HG03442 (cell line): Measurements from ENCODE around the gene SLAMF9.
A peak's percentile ranks its signal among the peaks of the same experiment; 100 is the strongest.
"Not testable (repeated sequence)": the region's sequence is repeated elsewhere in the genome, so short reads cannot be mapped to it uniquely, and the experiment has no call there.

Source experiments
- ATAC-seq: cut with Tn5 transposase; IDR thresholded peaks from one replicate; pipeline ENCODE4 v1.9.1; 2021; ENCODE audit warnings: mild to moderate bottlenecking, moderate library complexity; ENCODE audit not compliant: unreplicated experiment

The SLAMF9 gene

DNA sequence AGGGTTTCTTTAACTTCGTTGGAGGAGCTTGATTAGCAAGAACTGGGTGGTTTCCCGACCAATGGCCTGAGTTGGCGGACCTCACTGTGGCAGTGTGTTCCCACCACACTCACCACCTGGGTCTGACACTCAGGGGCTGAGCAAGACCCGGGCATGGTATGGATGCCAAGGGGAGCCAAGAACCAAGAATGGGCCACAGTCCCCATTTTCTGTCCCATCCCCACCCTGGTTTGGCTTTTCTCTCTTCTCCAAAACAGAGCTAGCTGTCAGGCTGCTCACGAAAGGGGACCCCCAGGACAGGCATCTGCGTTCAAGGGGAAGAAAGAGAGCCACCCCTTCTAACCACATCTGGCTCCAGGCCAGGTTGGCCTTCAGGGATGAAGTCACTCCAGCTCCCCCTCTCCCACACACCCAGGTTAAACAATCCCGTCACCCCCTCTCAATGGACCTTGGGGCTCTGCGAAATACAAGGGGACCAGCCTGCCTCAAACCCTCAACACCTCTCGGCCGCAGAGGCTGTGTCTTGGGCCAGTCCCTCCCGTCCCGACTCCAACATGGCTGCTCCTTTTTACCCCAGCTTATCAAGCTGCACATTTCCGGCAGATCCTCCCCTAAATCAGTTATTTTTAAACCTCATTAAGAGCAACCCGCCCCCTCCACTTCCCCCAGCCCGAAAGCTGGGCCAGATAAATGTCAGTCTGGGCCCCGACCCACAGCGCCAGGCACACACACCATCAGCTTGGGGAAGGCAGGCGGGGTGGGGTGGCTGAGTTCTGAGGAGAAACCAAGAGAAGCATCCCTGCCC, 32.1 kb downstream of the SLAMF9 start:
- ATAC-seq = no peak

DNA sequence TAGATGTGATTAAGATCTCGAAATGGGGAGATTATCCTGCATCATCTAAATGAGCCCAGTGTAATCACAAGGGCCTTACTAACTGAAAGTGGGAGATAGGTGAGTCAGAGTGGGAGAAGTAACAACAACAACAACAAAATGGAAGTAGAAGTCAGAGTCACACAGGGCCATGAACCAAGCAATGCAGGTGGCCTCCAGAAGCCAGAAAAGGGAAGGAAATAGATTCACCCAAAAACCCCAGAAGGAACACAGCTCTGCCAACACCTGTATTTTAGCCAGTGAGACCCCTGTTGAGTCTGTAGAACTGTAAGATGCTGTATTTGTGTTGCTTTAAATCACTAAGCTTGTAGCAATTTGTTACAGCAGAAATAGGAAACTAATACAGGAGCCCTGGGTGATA, 32.8 kb downstream of the SLAMF9 start:
- ATAC-seq = peak; percentile 30

GRCh38 chr1:159920651-159921050, 33.4 kb downstream of the SLAMF9 start:
- no peak for ATAC-seq

- no peak for ATAC-seq
Measured at GRCh38 chr1:159920202-159920601, 33.8 kb downstream of the SLAMF9 start.

DNA sequence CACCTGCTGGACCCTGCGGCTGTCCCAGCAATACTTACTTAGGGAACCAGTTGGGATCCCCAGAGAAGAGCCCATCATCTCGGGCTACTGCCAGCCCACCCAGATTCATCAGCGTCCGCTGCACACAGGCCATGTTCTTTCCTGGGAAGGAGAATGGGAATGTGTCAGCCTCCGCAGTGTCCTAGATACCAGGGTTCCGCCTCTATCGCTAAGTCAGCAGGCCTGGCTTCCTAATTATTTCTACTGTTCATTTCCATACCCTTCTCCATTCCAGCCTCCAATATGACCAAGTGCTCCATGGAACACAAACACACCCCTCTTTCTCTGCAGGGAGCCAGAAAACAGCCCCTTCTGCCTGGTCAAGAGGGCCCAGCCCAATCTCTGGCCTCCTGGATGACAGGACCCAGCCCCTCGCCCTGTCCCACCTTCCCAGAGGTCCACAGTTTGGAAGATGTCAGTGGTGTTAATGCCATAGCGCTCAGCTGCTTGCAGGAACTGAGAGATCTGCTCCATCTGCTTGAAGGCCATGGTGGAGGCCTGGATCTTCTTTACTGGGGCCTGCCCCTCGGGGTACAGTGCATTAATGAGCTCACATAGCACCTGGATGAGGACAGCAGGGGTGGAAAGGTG, 34.7 kb downstream of the SLAMF9 start:
- ATAC-seq = no peak

DNA sequence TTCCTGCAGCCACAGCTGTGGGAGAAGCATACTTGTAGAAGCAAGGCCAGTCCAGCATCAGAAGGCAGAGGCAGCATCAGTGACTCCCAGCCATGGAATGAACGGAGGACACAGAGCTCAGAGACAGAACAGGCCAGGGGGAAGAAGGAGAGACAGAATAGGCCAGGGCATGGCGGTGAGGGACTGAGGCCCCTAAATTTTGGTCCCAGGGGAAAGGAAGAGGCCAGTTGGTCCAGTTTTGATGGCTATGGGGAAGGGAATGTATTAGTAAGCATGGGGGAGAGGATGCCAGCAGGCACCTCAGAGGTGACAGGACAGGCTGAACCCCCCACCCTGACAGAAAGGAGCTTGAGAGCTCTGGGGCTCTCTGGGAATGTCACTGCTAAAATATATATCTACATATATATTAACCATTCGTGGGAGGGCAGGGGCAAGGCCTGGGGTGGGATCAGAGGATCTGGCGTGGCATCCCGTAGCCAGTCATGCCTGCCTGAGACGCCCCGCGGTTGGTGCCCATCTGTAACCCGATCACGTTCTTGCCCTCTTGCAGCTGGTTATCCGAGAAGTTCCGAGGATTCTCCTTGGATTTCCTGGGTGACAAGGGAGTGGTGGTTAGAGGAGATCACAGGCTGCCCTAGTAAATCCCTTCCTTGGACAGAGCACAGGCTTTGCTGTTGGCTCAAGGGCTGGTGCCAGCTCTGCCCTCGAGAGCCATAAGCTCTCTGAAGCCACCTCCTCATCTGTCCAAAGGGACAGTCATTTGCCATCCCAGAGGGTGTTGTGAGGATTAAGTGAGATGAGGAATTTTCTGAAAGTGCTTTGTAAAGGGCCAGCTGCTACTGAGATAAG, 35.5 kb downstream of the SLAMF9 start:
- ATAC-seq = no peak

DNA sequence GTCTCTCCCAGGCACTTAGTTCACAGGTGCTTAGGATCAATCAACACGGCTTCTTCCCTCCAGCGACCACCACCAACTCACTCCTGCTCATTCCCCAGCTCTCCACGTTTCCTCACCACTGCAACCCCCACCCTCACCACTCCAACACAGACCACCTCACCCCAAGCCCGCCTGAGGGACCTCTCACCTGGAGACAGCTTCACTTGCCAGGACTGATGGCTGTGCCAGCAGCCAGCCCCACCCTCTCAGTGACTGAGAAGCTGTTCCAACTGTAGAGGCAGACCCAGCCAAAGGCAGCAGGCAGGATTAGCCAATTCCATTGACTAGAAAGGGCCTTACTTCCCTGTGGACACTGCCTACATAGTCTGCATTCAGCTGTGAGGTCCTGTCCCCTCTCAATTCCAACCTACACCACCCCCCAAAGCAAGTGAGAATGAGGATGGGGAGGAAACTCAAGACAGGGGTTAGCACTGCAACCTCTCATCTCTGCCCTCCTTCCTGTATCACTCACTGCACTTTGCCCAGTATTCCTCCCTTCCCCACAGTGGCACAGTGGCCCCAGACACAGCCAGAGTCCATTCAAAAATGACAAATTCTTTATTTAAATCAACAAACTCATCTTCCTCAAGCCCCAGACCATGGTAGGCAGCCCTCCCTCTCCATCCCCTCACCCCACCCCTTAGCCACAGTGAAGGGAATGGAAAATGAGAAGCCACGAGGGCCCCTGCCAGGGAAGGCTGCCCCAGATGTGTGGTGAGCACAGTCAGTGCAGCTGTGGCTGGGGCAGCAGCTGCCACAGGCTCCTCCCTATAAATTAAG, 36.3 kb downstream of the SLAMF9 start:
- ATAC-seq = no peak

DNA sequence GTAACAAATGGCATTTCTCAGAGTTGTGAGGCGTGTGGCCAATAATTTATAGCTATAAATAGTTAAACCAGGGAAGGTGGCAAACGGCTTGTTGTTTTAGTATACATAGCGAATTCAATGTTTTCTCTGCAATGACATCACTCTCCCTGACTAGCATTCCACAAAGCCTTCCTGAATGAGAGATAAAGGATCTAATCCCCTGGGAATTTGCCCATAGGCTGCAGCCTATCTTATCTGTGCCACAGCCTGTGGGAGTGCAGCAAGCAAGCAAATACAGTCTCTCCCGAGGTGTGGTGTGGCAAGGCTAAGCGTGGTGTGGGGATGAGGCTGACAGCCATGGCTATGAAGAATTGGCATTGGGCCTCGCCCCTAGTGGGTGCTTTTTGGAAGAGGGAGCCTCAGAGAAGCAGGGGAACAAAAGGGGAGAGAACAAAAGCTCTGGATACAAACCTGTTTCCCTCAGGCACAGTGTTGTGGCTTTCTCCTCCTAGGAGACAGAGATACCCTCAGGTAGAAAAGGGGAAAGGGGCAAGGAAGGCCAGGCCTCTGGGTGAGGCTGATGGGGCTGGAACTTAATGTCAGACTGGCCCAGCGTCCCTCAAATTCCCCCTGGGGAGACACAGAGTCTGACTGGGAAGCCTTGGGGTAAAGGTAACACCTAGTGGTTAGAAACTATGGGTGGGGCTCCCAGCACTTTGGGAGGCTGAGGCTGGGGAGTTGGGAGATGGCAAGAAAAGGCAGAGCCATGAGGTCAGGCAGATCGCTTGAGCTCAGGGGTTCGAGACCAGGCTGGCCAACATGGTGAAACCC, 37.6 kb downstream of the SLAMF9 start:
- no peak for ATAC-seq

- no peak for ATAC-seq
Measured at GRCh38 chr1:159915571-159916241, 38.3 kb downstream of the SLAMF9 start.

DNA sequence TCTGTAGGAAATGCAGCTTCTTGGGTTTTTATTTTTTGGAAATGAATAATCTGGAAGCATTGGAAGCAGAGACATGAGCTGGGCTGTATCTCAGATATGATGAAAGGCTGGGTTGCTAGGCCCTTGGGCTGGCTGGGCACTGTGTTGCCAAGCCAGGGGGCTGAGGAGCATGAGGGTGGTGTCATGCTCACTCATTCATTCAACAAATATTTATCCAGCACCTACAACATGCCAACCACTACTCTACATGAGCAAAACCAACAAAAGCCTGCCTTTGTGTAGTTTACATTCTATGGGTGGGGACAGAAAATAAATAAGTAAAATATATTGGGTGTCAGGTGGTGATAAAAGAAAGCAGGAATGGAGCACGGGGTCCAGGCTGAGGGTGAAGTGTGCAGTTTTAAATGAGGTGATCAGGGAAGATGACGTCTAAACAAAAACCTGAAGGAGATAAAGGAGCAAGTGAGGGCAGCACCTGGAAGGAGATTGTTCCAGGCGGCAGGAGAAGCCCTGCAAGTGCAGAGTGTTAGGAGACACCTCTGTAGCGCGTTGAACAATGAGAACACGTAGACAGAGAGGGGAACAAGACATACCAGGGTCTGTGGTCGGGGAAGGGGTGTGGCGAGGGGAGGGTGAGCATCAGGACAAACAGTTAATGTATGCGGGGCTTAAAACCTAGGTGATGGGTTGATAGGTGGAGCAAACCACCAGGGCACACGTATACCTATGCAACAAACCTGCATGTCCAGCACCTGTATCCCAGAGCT, 39.6 kb downstream of the SLAMF9 start:
- no peak for ATAC-seq

GRCh38 chr1:159913451-159914192, 40.4 kb downstream of the SLAMF9 start:
- ATAC-seq = no peak

DNA sequence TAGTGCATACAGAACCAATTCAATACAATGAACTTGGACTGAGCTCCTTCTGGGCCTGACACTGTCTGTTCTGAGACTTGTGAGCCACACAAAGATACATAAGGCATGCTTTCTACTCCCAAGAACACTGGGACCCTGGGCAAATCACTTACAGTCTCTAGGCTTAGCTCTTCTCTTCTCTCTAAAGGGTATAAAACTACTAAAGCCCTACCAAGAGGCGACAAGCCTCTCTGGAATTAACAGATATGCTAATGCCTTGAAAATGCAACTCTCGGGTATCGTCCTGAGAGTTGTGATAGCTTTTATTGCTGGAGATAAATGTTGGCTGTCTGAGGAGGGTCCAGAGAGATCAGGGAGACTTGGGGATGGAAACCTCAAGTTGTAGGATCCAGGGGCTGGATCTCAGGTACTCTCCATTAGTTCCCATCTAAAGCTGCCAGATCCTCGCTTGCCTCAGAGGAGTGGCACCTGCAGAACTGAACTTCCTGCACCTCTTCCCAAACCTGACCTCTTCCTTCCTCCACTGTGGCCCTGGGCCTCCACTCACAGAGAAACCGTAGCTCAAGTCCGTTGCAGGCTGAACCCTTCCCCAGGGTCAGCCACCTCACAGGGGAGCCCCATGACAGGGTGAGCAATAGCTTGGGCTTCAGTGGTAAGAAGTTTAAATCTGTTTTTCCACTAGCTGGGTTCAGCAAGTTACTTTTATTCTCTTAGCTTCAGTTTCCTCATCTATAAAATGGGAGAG, 42.5 kb downstream of the SLAMF9 start:
- ATAC-seq = no peak

GRCh38 chr1:159908031-159908940, 45.8 kb downstream of the SLAMF9 start:
- ATAC-seq = no peak

- no peak for ATAC-seq
Measured at GRCh38 chr1:159906960-159907359, 47.1 kb downstream of the SLAMF9 start.

GRCh38 chr1:159904036-159904435, 50.0 kb downstream of the SLAMF9 start:
- not testable (repeated sequence) for ATAC-seq

- no peak for ATAC-seq
Measured at GRCh38 chr1:159902541-159902940, 51.5 kb downstream of the SLAMF9 start.
